ENCODE results near the gene ANP32B.
"Not testable (repeated sequence)": the region's sequence is repeated elsewhere in the genome, so short reads cannot be mapped to it uniquely, and the experiment has no call there.

The ANP32B gene

DNA sequence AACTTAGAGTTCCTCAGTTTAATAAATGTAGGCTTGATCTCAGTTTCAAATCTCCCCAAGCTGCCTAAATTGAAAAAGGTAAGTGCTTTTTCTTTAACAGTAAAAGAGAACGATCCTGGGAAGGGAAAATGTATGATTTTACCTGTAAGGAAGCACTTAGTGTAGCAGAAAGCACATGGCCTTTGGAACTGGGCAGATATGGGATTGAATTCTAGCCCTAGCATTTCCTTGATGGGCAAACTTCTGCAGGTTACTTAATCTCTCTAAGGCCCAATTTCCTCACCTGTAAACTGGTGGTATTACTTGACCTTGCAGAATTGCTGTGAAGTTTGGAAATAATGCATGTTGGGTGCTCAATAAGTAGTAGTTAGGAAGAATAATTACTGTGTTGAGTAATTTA is 11.6 kb downstream of the ANP32B start:
- no peak for DNase-seq

DNA sequence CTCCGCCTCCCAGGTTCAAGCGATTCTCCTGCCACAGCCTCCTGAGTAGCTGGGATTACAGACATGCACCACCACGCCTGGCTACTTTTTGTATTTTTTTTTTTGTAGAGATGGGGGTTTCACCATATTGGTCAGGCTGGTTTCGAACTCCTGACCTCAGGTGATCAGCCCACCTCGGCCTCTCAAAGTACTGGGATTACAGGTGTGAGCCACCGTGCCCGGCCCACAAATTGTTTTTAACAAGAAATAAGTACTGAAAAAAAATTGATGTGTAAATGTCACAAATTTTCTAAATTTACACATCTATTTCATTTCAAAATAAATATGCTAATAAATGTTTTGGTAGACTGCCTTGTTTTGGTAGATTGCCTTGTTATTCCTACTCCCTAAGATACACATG is 13.5 kb downstream of the ANP32B start:
- DNase-seq: not testable (repeated sequence)

DNA sequence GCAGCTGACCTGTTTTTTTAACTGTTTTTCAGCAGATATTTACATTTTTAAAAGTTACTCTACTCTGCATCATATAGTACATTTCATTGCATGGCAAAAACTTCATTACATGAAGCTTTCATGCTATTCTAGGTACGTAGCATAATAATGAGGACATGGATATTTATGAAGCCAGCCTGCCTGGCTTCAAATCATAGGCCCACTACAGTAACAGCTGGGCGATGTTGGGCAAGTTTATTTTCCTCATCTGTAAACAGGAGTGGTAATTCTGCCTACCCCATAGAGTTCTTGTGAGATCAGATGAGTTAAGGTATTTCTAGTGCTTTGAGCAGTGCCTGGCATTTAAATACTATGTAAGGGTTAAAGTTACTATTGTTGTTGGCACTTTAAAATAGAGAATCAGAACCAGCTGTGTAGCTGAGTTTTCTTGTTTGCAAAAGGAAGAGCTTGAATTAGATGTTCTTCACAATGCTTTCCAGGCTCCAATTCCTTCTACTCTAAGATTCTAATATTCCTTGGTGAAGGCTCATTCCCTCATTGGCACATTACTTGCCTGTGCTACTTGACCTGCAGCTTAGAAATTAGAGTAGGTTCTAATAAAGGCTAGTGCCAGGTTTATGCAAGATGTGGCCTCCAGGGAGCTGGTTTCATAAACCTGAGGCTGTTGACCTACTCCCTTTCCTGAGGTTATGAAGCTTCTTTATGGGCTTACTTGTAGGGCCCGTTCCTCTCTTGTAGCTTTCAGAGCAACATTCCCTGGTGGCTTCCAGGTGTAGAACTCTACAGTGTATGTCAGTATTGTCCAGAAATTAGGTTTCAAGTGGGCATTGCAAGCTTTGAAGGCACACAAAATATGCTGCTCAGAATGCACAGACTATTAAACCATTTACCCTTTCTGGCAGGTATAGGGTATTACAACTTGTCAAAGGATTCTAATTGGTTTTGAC is 14.5 kb downstream of the ANP32B start:
- no peak for DNase-seq

DNA sequence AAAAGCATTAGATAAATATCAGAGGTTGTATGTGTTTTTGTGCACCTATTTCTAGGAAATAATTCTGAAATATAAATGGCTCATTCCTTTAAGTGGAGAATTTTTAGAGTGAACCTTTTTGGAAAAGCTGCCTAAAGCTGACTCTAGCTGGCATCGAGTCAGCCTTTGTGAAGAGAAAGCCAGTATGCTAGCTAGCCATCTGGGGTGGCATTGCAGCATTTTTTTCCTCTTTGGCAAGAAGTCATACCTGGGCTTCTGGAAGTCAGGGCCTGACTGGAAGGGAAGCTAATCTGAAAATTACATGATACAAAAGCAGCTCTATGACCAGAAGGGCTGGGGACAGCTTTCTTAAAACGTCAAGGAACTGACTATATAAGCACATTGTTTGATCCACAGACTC is 19.7 kb downstream of the ANP32B start:
- DNase-seq: no peak

DNA sequence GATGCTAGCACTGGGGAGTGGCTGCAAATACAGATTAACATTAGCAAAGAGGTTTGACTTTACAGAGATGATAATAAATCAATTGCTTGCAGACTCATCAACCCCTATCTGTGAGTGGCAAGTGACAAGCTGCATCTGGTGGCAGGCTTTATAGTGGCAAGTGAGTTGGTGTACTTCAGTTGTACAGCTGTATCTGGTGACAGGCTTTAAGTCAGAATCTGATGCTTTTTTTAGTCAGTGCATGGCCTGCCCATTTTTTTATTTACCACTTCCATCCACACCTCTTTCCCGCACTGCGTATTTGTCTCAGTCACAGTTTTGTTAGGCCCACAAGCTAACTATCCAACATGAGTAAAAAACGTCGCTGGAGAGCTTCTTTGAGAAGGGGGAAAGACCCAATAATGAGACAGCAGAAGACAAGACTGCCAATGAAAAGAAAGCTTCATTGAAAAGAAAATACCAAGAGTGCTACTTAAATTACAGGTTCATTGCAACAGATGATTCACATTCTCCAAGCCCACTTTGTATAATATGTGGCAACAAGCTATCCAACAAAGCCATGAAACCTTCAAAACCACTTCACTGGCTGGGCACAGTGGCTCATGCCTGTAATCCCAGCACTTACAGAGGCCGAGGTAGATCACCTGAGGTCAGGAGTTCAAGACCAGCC is 23.1 kb downstream of the ANP32B start:
- no peak for DNase-seq

DNA sequence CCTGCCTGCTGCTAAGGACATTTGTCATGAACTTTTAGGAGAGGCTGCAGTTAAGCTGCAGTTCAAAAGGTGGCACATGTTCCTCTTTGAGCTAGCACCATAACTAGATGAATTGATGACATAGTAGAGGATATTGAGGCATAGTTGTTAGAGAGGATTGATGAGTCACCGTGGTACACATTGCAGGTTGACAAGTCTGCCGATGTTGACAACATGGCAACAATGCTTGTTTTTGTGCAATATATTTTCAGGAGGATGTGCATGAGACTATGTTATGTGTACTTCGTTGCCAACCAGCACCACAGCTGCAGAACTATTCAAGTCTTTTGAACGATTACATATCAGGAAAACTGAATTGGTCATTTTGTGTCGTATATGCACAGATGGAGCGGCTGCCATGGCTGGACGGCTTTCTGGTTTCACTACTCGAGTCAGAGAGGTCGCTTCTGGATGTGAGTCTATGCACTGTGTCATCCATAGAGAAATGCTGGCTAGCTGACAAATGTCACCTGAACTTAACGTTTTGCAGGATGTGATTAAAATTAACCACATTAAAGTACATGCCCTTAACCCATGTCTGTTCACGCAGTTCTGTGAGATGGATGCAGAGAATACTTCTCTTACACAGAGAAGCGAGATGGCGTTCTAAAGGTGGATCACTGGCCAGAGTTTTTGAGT is 24.2 kb downstream of the ANP32B start:
- no peak for DNase-seq

DNA sequence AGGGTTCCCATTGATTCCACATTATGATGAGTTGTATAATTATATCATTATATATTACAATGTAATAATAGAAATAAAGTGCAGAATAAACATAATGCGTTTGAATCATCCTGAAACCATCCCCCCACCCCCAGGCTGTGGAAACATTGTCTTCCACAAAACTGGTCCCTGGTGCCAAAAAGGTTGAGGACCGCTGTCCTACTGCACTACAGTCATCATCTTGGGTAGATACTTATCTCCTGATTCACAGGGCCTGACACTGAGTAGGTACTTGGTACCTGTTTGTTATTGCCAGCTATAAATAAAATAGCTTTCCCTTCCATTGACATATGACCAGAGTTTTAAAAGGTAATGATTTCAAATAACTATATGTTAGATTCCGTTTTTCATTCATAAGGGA is 25.6 kb downstream of the ANP32B start:
- DNase-seq: no peak

DNA sequence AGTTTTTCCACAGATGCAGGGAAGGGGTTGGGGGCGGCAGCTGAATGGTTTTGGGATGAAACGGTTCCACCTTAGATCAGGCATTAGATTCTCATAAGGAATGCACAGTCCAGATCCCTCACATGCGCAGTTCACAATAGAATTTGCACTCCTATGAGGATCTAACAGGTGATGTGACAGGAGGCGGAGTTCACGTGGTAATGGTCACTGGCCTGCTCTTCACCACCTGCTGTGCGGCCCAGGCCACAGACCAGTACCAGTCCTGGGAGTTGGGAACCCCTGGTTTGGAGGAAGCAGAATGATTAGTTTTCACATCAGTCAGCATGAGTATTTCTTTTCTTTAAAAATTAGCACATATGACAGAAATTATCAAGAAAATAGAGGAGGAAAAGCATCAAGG is 26.3 kb downstream of the ANP32B start:
- DNase-seq: no peak

DNA sequence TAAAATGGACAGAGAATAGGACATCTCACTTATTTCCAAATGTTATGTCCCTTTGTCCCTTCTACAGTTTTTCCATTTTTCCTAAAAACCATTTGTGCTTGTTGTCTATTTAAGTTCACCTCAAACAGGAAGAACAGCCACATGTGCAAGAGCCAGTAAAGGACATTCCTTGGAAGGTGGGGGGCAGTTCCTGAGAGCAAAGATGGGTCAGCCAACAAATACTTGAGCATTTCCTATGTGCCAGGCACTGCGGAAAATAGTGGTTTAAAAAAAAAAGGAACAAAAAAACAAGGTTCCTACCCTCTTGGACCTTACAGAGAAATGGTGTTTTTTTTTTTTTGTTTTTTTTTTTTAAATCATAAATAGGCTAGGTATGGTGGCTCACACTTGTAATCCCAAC is 26.8 kb downstream of the ANP32B start:
- no peak for DNase-seq

DNA sequence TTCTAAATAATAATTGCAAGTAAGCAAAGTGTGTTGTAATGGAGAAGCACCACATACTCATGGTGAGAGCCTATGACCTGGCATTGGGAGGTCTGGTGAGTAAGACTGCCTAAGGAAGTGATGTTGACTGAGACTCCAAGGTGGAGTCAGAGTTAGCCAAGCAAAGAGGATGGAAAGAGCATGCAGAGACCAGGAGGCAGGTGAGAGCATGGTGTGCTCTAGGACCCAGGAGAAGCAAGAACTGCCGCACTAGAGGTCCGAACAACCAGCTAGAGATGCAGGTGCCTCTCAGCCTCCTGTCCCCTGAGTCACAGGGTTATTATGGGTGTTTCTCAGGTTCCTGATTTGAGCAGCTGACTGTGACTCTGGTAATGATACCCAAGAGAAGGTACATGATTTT is 27.3 kb downstream of the ANP32B start:
- DNase-seq: no peak

DNA sequence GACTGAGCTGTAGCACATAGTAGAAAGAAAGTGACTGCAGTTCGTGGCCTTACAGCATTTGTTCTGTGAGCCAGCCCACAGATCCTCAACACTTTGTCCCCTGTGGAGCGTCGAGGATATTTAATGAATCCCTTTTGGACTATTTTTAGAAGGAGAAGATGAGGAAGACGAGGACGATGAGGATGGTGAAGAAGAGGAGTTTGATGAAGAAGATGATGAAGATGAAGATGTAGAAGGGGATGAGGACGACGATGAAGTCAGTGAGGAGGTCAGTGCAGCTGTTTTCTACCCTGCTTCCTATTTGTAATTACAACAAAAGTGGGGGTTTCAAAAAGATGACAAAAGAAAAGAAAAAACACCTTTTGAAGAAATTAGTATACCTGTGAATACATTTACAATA is 28.0 kb downstream of the ANP32B start:
- no peak for DNase-seq

DNA sequence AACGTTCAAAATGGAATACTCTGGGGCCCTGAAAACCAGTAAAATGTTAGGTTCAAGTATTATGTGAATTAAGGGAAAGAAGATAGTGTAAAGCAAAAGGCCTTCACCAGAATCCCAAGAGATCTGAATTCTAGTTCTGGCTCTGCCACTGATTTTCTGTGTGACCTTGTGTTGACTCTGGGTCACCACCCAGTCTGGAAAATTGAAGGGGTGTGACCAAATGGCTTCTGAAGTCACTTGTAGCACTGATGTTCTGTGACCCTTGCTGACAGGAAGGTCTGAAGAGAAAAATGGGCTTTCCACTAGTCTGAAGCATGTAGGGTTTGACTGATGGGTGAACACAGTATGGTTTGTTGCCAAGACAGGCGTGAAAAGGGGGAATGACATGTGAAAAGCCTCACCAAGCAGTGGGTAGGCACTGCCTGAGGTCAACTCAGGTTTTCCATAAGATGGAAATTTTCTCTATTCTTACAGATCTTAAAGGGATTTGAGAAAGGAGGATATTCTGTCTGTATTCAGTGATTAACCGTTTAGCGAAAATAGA is 33.1 kb downstream of the ANP32B start:
- no peak for DNase-seq

DNA sequence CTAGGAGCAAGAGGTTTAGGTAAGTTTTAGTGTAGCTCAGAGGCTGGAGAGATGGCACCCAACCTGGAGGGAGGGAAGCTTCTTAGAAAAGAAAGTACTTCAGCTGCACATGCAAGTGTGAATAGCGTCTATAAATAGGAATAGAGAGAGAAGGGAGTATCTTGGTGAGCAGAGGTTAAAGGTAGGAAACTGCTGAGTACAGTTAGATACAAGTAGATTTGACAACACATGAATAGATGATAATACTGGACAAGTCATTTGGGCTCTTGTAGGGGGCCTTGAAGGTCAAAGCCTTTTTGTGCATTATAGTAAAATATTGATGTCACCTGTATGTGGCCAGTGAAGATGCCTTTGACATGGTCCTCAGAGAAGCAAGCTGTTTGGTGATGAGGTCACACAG is 34.2 kb downstream of the ANP32B start:
- no peak for DNase-seq

DNA sequence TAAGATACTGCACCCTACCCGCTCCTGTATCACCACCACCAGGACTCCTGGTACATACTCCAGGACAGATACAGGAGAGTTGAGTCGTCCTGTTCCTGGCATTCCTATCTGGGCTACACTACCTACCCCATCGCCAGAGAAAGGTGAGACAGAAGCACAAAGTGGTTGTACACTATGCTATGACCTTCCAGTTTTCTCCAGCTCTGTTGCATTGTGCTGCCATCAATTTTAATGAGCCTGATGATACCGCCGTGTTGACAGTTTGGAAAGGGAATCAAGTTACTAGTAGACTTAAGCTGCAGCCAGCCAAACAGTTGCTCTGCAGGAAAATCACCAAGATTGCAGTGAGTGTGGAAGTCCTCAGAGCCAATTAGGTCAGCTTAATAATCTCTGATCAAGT is 35.2 kb downstream of the ANP32B start:
- DNase-seq: no peak

DNA sequence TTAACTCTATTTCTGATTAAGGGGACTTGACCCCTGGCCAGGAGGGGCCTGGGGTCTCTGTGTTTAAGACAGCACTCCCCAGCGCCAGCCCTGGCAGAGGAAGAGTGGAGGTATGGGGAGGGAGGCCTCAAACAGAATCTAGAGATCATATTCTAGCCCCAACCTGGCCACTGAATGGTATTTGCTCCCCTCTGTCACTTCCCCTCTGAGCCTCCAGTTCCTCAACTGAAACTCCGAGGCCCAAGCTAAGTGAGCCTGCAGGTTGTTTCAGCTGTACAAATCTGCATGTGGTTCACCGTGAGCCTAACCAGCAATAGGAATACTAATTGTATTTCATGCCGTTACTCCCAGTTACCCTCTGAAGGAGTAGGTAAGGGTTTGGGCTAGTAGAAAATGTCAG is 36.0 kb downstream of the ANP32B start:
- DNase-seq: no peak

DNA sequence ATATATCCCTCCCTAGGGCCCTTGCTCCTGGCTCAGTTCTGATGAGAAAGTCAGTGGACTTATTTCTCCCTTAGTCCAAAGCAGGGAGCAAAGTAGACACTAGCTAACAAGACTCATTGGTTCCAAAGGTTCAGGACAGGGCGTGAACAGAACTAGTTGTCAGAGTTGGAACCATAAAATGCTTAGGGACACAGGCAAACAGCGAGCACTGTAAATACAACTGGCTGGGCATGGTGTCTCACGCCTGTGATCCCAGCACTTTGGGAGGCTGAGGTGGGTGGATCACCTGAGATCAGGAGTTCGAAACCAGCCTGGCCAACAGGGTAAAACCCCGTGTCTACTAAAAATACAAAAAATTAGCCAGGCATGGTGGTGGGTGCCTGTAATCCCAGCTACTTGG is 36.7 kb downstream of the ANP32B start:
- DNase-seq: not testable (repeated sequence)

DNA sequence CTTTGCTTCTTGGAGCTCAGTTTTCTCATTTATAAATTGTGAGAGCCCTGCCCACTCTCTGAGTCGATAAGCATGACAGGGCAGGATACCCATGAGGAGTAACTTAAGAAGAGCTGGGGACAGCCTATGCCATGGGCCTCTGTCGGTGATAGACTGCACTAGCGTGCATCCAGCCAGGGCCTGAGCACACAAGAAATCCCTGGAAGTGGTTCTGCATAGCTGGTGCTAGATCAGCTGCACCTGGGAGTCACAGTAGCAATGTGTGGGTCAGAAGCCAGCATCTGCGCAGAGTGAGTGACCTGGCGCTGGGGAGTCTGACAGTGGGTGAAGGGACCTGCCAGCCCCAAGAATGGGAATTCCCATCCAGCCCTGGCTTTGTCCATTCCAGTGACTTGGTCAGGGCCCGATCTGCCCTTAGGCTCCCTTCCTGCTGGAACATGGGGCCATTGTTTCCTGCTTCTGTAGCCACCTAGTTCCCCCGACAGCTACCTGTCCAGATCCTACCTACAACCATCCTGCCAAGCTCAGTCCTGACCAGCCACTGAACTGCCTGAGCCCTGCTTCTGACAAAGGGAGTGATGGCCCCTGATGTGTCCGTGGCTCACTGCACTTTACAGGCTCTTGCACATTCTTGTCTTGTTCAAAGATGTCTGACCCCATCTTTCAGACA is 37.5 kb downstream of the ANP32B start:
- no peak for DNase-seq

DNA sequence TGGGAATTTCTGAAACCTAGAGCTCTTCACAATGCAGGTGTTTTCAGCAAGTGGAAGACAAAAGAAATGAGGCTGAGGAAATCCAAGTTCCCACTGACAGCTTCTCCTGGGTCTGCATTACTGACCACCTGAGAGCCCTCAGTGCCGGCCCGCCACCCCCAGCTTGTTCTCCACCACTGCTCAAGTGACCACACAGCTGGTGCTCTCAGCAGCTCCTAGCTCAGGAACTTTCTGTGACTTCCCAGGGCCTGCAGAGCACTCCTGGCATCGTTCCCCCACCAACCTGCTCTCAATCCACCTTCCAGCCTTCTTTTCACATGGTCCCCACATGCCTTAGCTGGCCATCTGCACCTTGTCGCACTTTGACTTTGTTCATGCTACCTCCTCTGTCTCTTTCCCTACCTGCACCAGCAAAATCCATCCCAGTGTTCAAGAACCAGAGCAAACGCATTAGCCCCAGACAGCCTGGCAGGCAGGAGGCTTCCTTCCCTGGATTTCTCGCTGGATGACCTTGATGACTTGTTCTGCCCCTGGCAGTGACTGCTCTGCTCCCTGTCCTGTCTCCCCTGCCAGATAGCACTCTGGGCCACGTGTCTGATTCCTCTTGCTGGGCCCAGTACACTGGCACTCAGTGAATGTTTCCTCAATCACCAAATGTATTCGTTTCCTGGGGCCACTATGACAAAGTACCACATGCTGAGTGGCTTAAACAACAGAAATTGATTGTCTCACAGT is 38.3 kb downstream of the ANP32B start:
- no peak for DNase-seq

DNA sequence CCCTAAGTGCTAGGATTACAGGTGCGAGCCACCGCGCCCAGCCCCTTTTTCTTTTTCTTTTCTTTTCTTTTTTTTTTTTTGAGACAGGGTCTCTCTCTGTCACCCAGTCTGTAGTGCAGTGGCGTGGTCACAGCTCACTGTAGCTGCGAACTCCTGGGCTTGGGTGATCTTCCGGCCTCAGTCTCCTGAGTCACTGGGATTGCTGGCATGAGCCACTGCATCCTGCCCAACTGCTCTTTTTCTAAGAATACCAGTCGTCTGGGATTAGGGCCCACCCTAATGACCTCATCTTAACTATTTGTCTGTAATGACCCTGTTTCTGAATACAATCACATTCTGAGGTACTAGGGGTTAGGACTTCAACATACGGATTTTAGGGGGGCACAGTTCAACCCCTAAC is 39.3 kb downstream of the ANP32B start:
- DNase-seq: no peak

DNA sequence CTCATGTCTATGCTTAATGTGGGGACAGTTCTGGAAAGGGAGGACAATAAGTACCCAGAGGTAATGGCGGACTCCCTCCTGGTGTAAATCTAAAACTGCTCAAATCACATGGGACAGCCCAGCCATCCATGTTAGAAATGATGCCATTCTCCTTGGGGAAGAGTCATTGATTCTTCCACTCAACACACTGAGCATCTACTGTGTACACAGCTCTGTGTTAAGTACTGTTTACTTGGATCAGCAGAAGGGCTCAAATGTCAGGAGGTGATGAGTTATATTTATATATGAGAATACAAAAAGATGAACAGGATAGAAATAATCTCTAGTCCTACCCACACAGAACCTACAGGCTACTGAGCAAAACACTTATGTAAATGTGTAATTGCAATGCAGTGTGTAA is 41.6 kb downstream of the ANP32B start:
- DNase-seq: no peak

DNA sequence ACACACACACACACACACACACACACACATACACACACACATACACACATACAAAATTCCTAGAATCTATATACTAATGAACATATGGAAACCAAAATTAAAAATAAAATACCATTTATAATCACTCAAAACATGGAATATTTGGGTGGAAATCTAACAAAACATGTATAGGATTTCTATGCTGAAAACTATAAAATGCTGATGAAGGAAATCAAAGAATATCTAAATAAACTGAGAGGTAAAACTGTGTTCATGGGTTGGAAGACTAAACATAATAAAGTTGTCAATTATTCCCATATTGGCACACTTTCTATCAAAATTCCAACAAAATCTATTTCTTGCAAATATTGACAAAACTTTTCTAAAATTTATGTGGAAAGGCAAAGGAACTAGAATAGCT is 48.0 kb downstream of the ANP32B start:
- no peak for DNase-seq

DNA sequence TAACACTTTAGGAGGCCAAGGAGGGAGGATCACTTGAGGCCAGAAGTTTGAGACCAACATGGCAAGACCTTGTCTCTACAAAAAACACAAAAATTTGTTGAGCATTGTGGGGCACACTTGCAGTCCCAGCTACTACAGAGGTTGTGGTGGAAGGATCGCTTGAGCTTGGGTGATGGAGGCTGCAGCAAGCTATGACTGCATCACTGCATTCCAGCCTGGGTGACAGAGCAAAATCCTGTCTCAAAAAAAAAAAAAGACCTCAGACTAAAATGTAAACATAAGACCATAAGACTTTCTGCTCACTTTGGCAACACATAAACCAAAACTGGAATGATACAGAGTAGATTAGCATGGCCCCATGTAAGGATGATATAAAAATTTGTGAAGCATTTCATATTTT is 48.8 kb downstream of the ANP32B start:
- no peak for DNase-seq
